ENCODE results near the gene BABAM2.

- no peak for TF ChIP-seq CTCF (IDR thresholded peaks at IDR 0.05)
- TF ChIP-seq POLR2A (IDR thresholded peaks at IDR 0.05), result no peak
Observed at GRCh38 chr2:28098501-28099225, 208.1 kb downstream of the BABAM2 start.

All from heart left ventricle (tissue), 13 donors.